Ureter (tissue), 1 donor: ENCODE results near the gene CDK10. TPM values are rescaled to one million over a fixed set of nuclear protein-coding genes. Genes with fewer than 3 reads are reported as not detected.
"Not testable (repeated sequence)": the region's sequence is repeated elsewhere in the genome, so short reads cannot be mapped to it uniquely, and the experiment has no call there.

ENCODE experiments used
- DNase-seq: peaks from one replicate; pipeline ENCODE4 v3.0.0-alpha.2; 2020; ENCODE audit warnings: low spot score
- total RNA-seq: library from RNA; stranded (reverse); gene quantifications from one replicate; pipeline ENCODE4 v1.2.4, GENCODE V29; 2023
- donor health status: DM: yes; HTN: yes; CAD: no.

Gene CDK10
- total RNA-seq, 1 donor from 2014 or later, result 89.8 TPM

- DNase-seq, result no peak
Measured at GRCh38 chr16:89667633-89668032, 18.9 kb upstream of the CDK10 start.

- DNase-seq, result no peak
Measured at GRCh38 chr16:89668790-89669158, 17.7 kb upstream of the CDK10 start.

GRCh38 chr16:89669755-89670154 lies 16.7 kb upstream of the CDK10 start:
- DNase-seq, result no peak

- no peak for DNase-seq
Measured at GRCh38 chr16:89670496-89671431, 15.7 kb upstream of the CDK10 start.

- DNase-seq, result not testable (repeated sequence)
Measured at GRCh38 chr16:89671565-89671964, 14.9 kb upstream of the CDK10 start.

- no peak for DNase-seq
Measured at GRCh38 chr16:89672177-89672941, 14.1 kb upstream of the CDK10 start.

- DNase-seq, result no peak
Measured at GRCh38 chr16:89678258-89678657, 8.2 kb upstream of the CDK10 start.

GRCh38 chr16:89685916-89686315 lies 573 bp upstream of the CDK10 start:
- no peak for DNase-seq

GRCh38 chr16:89687092-89687940 lies 827 bp downstream of the CDK10 start:
- DNase-seq, result no peak

GRCh38 chr16:89688395-89688794 lies 1.9 kb downstream of the CDK10 start:
- no peak for DNase-seq

GRCh38 chr16:89689142-89689541 lies 2.7 kb downstream of the CDK10 start:
- DNase-seq, result no peak

GRCh38 chr16:89689621-89690020 lies 3.1 kb downstream of the CDK10 start:
- DNase-seq, result not testable (repeated sequence)

- no peak for DNase-seq
Measured at GRCh38 chr16:89690392-89690901, 4.0 kb downstream of the CDK10 start.

- no peak for DNase-seq
Measured at GRCh38 chr16:89691231-89691985, 4.9 kb downstream of the CDK10 start.

GRCh38 chr16:89691986-89692569 lies 5.6 kb downstream of the CDK10 start:
- DNase-seq, result no peak

GRCh38 chr16:89693289-89693731 lies 6.8 kb downstream of the CDK10 start:
- no peak for DNase-seq

GRCh38 chr16:89693931-89694783 lies 7.7 kb downstream of the CDK10 start:
- DNase-seq, result no peak

GRCh38 chr16:89694784-89695085 lies 8.2 kb downstream of the CDK10 start:
- not testable (repeated sequence) for DNase-seq

GRCh38 chr16:89695086-89695874 lies 8.8 kb downstream of the CDK10 start:
- DNase-seq, result no peak
